Measurements from ENCODE around the gene IPPK.
"Not testable (repeated sequence)": the region's sequence is repeated elsewhere in the genome, so short reads cannot be mapped to it uniquely, and the experiment has no call there.

Gene IPPK

GRCh38 chr9:92592537-92592936, 77.4 kb downstream of the IPPK start:
- H3K4me3 ChIP-seq (ENCODE audit: extremely low read depth, insufficient read depth, low read length, poor library complexity, severe bottlenecking): no peak overlapping the region
- no peak overlapping the region for H3K27ac ChIP-seq (ENCODE audit: low read depth, low read length, severe bottlenecking)
- 100% methylated on average over 1 of the region's 1 CpG; no CpG with 5 or more reads in 1 of the 2 experiments for WGBS, 2 experiments (ENCODE audit: insufficient coverage in 2 of 2)
- H3K9me3 ChIP-seq (ENCODE audit: control insufficient read depth, low read length): no peaks in the 10 kb centered on the region
- no peaks in the 10 kb centered on the region for H3K4me1 ChIP-seq (ENCODE audit: control insufficient read depth, insufficient read depth, low read length, poor library complexity, severe bottlenecking)
- no peaks in the 10 kb centered on the region for H3K36me3 ChIP-seq (ENCODE audit: control insufficient read depth, insufficient read depth, low read length)

- Histone ChIP-seq H3K4me1 (ENCODE audit: control insufficient read depth, insufficient read depth, low read length, poor library complexity, severe bottlenecking) (no peaks in the 10 kb centered on the region), H3K4me3 (ENCODE audit: extremely low read depth, insufficient read depth, low read length, poor library complexity, severe bottlenecking) (no peak overlapping the region), H3K27ac (ENCODE audit: low read depth, low read length, severe bottlenecking) (no peak overlapping the region), H3K9me3 (ENCODE audit: control insufficient read depth, low read length) (no peaks in the 10 kb centered on the region), H3K36me3 (ENCODE audit: control insufficient read depth, insufficient read depth, low read length) (no peaks in the 10 kb centered on the region)
- WGBS, 2 experiments (ENCODE audit: insufficient coverage in 2 of 2): 81 to 90% methylated on average over 2 to 3 of the region's 3 CpGs
These were observed 79.6 kb downstream of the IPPK start for GRCh38 chr9:92590377-92590776.

GRCh38 chr9:92589923-92590322, 80.0 kb downstream of the IPPK start:
- no peaks in the 10 kb centered on the region for H3K4me1 ChIP-seq (ENCODE audit: control insufficient read depth, insufficient read depth, low read length, poor library complexity, severe bottlenecking)
- 100% methylated on average over 1 of the region's 1 CpG; no CpG with 5 or more reads in 1 of the 2 experiments for WGBS, 2 experiments (ENCODE audit: insufficient coverage in 2 of 2)
- H3K9me3 ChIP-seq (ENCODE audit: control insufficient read depth, low read length): no peaks in the 10 kb centered on the region
- H3K36me3 ChIP-seq (ENCODE audit: control insufficient read depth, insufficient read depth, low read length): no peaks in the 10 kb centered on the region
- no peak overlapping the region for H3K4me3 ChIP-seq (ENCODE audit: extremely low read depth, insufficient read depth, low read length, poor library complexity, severe bottlenecking)
- no peak overlapping the region for H3K27ac ChIP-seq (ENCODE audit: low read depth, low read length, severe bottlenecking)

GRCh38 chr9:92576175-92576574, 93.8 kb downstream of the IPPK start:
- no CpG with 5 or more reads among the region's 1 CpG for WGBS, 2 experiments (ENCODE audit: insufficient coverage in 2 of 2)
- no peak overlapping the region for H3K4me3 ChIP-seq (ENCODE audit: extremely low read depth, insufficient read depth, low read length, poor library complexity, severe bottlenecking)

GRCh38 chr9:92573612-92574011, 96.3 kb downstream of the IPPK start:
- H3K4me3 ChIP-seq (ENCODE audit: extremely low read depth, insufficient read depth, low read length, poor library complexity, severe bottlenecking); H3K9me3 ChIP-seq (ENCODE audit: control insufficient read depth, low read length); H3K4me1 ChIP-seq (ENCODE audit: control insufficient read depth, insufficient read depth, low read length, poor library complexity, severe bottlenecking); H3K36me3 ChIP-seq (ENCODE audit: control insufficient read depth, insufficient read depth, low read length); H3K27ac ChIP-seq (ENCODE audit: low read depth, low read length, severe bottlenecking): not testable (repeated sequence)
- 95 to 99% methylated on average over 10 to 13 of the region's 14 CpGs for WGBS, 2 experiments (ENCODE audit: insufficient coverage in 2 of 2)

More at GRCh38 chr9:92576175-92576574, 93.8 kb downstream of the IPPK start:
- H3K36me3 ChIP-seq (ENCODE audit: control insufficient read depth, insufficient read depth, low read length): no peaks in the 10 kb centered on the region
- no peaks in the 10 kb centered on the region for H3K9me3 ChIP-seq (ENCODE audit: control insufficient read depth, low read length)
- H3K4me1 ChIP-seq (ENCODE audit: control insufficient read depth, insufficient read depth, low read length, poor library complexity, severe bottlenecking): no peaks in the 10 kb centered on the region
- H3K27ac ChIP-seq (ENCODE audit: low read depth, low read length, severe bottlenecking): no peak overlapping the region

GRCh38 chr9:92571871-92572270, 98.1 kb downstream of the IPPK start:
- not testable (repeated sequence) for H3K4me1 ChIP-seq (ENCODE audit: control insufficient read depth, insufficient read depth, low read length, poor library complexity, severe bottlenecking); H3K9me3 ChIP-seq (ENCODE audit: control insufficient read depth, low read length); H3K36me3 ChIP-seq (ENCODE audit: control insufficient read depth, insufficient read depth, low read length); H3K27ac ChIP-seq (ENCODE audit: low read depth, low read length, severe bottlenecking); H3K4me3 ChIP-seq (ENCODE audit: extremely low read depth, insufficient read depth, low read length, poor library complexity, severe bottlenecking)
- WGBS, 2 experiments (ENCODE audit: insufficient coverage in 2 of 2): 67 to 100% methylated on average over 2 of the region's 2 CpGs

GRCh38 chr9:92564982-92565381, 104.9 kb downstream of the IPPK start:
- no peaks in the 10 kb centered on the region for H3K36me3 ChIP-seq (ENCODE audit: control insufficient read depth, insufficient read depth, low read length)
- H3K4me1 ChIP-seq (ENCODE audit: control insufficient read depth, insufficient read depth, low read length, poor library complexity, severe bottlenecking): peaks cover 4% of the 10 kb centered on the region
- H3K27ac ChIP-seq (ENCODE audit: low read depth, low read length, severe bottlenecking): no peak overlapping the region
- no CpG with 5 or more reads among the region's 2 CpGs for WGBS, 2 experiments (ENCODE audit: insufficient coverage in 2 of 2)
- H3K9me3 ChIP-seq (ENCODE audit: control insufficient read depth, low read length): no peaks in the 10 kb centered on the region
- H3K4me3 ChIP-seq (ENCODE audit: extremely low read depth, insufficient read depth, low read length, poor library complexity, severe bottlenecking): no peak overlapping the region

- no peak overlapping the region for H3K27ac ChIP-seq (ENCODE audit: low read depth, low read length, severe bottlenecking)
- H3K4me1 ChIP-seq (ENCODE audit: control insufficient read depth, insufficient read depth, low read length, poor library complexity, severe bottlenecking): peaks cover 4% of the 10 kb centered on the region
- no peaks in the 10 kb centered on the region for H3K36me3 ChIP-seq (ENCODE audit: control insufficient read depth, insufficient read depth, low read length)
- no peaks in the 10 kb centered on the region for H3K9me3 ChIP-seq (ENCODE audit: control insufficient read depth, low read length)
- H3K4me3 ChIP-seq (ENCODE audit: extremely low read depth, insufficient read depth, low read length, poor library complexity, severe bottlenecking): no peak overlapping the region
These were observed 105.4 kb downstream of the IPPK start for GRCh38 chr9:92564504-92564903.

Data from mesodermal cell (in vitro differentiated cells).